Measurements from ENCODE around the gene ROR1.

- TF ChIP-seq, protein P1, sequence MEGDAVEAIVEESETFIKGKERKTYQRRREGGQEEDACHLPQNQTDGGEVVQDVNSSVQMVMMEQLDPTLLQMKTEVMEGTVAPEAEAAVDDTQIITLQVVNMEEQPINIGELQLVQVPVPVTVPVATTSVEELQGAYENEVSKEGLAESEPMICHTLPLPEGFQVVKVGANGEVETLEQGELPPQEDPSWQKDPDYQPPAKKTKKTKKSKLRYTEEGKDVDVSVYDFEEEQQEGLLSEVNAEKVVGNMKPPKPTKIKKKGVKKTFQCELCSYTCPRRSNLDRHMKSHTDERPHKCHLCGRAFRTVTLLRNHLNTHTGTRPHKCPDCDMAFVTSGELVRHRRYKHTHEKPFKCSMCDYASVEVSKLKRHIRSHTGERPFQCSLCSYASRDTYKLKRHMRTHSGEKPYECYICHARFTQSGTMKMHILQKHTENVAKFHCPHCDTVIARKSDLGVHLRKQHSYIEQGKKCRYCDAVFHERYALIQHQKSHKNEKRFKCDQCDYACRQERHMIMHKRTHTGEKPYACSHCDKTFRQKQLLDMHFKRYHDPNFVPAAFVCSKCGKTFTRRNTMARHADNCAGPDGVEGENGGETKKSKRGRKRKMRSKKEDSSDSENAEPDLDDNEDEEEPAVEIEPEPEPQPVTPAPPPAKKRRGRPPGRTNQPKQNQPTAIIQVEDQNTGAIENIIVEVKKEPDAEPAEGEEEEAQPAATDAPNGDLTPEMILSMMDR (IDR thresholded peaks at IDR 0.05), result no peak
- no peak for TF ChIP-seq POLR2A (IDR thresholded peaks at IDR 0.05)
Observed at GRCh38 chr1:63871463-63871862, 97.6 kb downstream of the ROR1 start.

All from thyroid gland (tissue), 4 donors.